ENCODE data around the gene CADM3. TPM values are rescaled to one million over a fixed set of nuclear protein-coding genes. Genes with fewer than 3 reads are reported as not detected.

The CADM3 gene
- total and polyA plus RNA-seq, 9 of the 15 experiments (the other 6 are each of a cell fraction or from before 2014, with no cell fraction given): 0.04 TPM; not detected in 8

DNA sequence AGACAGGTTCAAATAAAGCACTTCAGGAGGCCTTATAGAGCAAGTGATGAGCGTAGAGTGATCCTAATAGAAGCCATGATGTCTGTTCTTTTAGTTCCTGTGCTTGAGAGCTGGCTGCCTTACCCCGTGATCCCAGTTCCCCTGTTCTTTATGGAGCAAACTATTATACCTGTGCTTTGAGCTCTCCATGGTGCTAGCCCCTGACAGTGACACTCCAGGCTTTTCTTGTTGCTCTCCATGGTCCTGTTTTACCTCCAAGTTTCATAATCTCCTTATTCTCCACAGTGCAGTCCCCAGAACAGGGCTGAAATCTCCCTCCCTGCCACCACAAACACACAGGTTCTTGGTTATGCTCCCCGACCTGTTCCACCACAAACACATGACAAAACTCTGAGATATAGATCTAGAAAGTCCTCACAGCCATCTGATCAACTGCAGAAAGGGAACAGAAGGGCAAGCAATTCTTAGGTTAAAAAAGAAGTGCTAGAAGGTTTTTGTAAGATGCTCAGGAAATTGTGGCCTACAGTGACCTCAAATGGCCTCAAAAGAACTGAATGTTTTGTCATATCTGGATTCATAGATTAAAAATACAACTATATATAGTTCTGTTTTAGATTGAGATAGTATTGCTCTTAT lies 6.0 kb downstream of the CADM3 start (continued):
- TF ChIP-seq, protein P1, sequence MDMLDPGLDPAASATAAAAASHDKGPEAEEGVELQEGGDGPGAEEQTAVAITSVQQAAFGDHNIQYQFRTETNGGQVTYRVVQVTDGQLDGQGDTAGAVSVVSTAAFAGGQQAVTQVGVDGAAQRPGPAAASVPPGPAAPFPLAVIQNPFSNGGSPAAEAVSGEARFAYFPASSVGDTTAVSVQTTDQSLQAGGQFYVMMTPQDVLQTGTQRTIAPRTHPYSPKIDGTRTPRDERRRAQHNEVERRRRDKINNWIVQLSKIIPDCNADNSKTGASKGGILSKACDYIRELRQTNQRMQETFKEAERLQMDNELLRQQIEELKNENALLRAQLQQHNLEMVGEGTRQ (CRISPR knock-in tag; IDR thresholded peaks at IDR 0.05): peak; percentile 64
- TF ChIP-seq OTX1 (CRISPR knock-in tag; IDR thresholded peaks at IDR 0.05): 0 out of 2 replicates have a peak, but pooled peaks have one; percentile 28
- TF ChIP-seq ZNF77 (CRISPR knock-in tag; IDR thresholded peaks at IDR 0.05): no peak
- TF ChIP-seq RBM39 (optimal IDR thresholded peaks at IDR 0.05; ENCODE audit: low read depth, low read length): no peak
- no peak for TF ChIP-seq SMC3 (conservative IDR thresholded peaks at IDR 0.05; ENCODE audit: insufficient read depth, low read depth, low read length)
- no peak for TF ChIP-seq RFX1 (IDR thresholded peaks at IDR 0.05)
- peak; percentile 57; the same call in 1 of the 2 replicates for TF ChIP-seq HCFC1 (IDR thresholded peaks at IDR 0.05; ENCODE audit: low read depth, low read length)
- TF ChIP-seq TBP (optimal IDR thresholded peaks at IDR 0.05; ENCODE audit: low read depth, low read length): peak; percentile 35
- no peak for TF ChIP-seq ASH1L (IDR thresholded peaks at IDR 0.05; ENCODE audit: borderline replicate concordance, low read depth, partially characterized antibody)
- TF ChIP-seq NEUROD1 (IDR thresholded peaks at IDR 0.05; ENCODE audit: borderline replicate concordance, low read depth, low read length, partially characterized antibody): no peak
- TF ChIP-seq, protein P2, sequence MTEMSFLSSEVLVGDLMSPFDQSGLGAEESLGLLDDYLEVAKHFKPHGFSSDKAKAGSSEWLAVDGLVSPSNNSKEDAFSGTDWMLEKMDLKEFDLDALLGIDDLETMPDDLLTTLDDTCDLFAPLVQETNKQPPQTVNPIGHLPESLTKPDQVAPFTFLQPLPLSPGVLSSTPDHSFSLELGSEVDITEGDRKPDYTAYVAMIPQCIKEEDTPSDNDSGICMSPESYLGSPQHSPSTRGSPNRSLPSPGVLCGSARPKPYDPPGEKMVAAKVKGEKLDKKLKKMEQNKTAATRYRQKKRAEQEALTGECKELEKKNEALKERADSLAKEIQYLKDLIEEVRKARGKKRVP (CRISPR knock-in tag; IDR thresholded peaks at IDR 0.05): peak; percentile 41; the same call in 1 of the 2 replicates
- no peak for TF ChIP-seq U2AF1 (optimal IDR thresholded peaks at IDR 0.05; ENCODE audit: low read depth, low read length)
- no peak for TF ChIP-seq NR2F6 (CRISPR knock-in tag; IDR thresholded peaks at IDR 0.05)
- TF ChIP-seq TARDBP (IDR thresholded peaks at IDR 0.05): no peak
- no peak for TF ChIP-seq POLR2A (conservative IDR thresholded peaks at IDR 0.05)
- TF ChIP-seq CBFA2T3 (IDR thresholded peaks at IDR 0.05): no peak
- TF ChIP-seq, protein P3, sequence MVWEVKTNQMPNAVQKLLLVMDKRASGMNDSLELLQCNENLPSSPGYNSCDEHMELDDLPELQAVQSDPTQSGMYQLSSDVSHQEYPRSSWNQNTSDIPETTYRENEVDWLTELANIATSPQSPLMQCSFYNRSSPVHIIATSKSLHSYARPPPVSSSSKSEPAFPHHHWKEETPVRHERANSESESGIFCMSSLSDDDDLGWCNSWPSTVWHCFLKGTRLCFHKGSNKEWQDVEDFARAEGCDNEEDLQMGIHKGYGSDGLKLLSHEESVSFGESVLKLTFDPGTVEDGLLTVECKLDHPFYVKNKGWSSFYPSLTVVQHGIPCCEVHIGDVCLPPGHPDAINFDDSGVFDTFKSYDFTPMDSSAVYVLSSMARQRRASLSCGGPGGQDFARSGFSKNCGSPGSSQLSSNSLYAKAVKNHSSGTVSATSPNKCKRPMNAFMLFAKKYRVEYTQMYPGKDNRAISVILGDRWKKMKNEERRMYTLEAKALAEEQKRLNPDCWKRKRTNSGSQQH (CRISPR knock-in tag; IDR thresholded peaks at IDR 0.05): no peak
- TF ChIP-seq, protein P4, sequence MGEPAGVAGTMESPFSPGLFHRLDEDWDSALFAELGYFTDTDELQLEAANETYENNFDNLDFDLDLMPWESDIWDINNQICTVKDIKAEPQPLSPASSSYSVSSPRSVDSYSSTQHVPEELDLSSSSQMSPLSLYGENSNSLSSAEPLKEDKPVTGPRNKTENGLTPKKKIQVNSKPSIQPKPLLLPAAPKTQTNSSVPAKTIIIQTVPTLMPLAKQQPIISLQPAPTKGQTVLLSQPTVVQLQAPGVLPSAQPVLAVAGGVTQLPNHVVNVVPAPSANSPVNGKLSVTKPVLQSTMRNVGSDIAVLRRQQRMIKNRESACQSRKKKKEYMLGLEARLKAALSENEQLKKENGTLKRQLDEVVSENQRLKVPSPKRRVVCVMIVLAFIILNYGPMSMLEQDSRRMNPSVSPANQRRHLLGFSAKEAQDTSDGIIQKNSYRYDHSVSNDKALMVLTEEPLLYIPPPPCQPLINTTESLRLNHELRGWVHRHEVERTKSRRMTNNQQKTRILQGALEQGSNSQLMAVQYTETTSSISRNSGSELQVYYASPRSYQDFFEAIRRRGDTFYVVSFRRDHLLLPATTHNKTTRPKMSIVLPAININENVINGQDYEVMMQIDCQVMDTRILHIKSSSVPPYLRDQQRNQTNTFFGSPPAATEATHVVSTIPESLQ (CRISPR knock-in tag; IDR thresholded peaks at IDR 0.05): peak; percentile 97
- TF ChIP-seq BRD4 (IDR thresholded peaks at IDR 0.05): no peak
- TF ChIP-seq KLF6 (CRISPR knock-in tag; IDR thresholded peaks at IDR 0.05; ENCODE audit: borderline replicate concordance): peak; percentile 68; the same call in 1 of the 2 replicates
- no peak for TF ChIP-seq ARID2 (IDR thresholded peaks at IDR 0.05)
- no peak for TF ChIP-seq PYGO2 (tag; IDR thresholded peaks at IDR 0.05)
- TF ChIP-seq, protein P5, sequence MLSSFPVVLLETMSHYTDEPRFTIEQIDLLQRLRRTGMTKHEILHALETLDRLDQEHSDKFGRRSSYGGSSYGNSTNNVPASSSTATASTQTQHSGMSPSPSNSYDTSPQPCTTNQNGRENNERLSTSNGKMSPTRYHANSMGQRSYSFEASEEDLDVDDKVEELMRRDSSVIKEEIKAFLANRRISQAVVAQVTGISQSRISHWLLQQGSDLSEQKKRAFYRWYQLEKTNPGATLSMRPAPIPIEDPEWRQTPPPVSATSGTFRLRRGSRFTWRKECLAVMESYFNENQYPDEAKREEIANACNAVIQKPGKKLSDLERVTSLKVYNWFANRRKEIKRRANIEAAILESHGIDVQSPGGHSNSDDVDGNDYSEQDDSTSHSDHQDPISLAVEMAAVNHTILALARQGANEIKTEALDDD (IDR thresholded peaks at IDR 0.05): no peak
- no peak for TF ChIP-seq ARHGAP35 (IDR thresholded peaks at IDR 0.05; ENCODE audit: partially characterized antibody)
- no peak for TF ChIP-seq CBX1 (IDR thresholded peaks at IDR 0.05; ENCODE audit: low read depth)
